ENCODE results near the gene CLINT1.

CLINT1 gene

DNA sequence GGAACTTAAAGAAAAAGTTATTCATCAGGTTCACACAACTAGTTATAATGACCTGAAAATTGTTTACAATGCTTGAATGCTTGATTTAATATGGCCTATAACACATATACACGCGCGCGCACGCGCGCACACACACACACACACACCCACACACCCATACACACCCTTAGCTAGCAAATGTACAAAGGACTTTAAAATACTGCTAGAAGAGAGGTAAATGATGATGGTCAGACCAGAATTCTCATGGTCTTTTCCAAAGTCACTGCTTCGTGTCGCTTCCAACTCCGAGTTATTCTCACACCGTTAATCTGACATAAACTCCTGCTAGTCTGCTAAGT is 109.5 kb downstream of the CLINT1 start:
- DNase-seq = no peak

DNA sequence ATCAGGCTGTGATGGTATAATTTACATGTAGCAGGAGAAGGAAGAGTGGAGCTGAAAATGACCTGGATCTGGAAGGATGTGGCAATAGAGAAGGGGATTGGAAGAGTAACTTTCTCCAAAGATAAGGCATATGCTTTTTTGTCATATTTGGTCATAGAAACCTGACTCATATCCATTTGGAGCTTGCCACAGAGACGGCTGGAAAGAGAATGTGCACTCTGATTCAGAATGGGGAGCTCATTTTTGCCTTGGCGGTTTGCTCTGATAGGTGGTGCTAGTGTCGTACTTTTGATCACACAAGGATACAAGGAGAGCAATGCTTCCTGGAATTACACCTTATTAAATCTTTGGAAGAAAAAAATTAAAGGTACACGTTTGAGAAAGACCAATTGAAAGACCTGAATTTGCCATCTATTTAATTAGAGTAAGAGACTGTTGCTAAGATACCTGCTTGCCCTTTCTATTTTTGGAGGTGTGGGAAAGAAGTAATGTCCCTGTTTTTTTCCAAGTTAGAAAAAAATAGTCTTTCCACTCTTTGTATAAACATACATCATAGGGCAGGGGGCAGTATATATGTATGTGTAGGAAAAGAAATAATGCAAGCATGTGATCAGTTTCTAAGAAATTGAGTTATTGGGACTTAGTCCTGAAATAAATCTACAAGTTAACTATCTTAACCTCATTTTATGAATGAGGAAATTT is 110.0 kb downstream of the CLINT1 start:
- DNase-seq = no peak

DNA sequence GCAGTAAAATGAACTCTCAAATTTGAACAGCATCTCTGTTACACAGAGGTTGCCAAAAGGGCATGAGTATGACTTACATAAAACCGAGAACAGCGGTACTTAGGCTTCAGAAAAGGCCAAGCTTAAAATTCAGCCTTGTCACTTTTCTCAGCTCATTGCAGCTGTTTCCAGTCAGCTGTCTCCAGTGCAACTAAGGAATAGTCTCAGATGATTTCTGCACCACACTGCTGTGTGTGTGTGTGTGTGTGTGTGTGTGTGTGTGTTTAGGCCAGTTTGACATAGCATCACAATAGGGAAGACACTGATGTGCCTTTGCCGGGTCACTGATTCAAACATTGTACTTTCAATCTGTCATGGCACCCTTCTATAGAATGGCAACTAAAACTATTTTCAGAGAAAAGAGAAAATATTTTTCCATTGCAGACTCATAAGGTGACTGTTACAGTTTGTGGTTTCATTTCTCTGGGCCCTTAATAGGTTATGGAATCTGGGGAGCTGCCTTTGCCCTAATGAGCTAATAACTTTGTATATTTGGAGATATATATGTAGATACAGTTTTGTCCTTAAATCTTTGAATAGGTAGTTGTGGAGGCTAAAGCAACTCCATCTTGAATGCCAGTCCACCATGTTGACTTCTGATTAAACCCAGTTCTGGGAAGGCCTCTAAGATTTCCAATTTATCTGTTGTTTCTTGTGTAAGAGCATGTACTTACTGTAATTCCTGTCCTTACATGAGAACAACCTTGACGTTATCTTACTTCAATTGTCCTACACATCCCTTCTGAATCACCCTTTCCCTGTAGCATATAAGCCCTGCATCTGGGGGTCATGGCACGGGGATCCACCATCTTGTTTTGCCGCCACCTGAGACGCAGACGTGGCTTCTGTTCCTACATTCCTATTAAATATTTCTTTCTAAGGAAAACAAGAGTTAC is 110.9 kb downstream of the CLINT1 start:
- no peak for DNase-seq

DNA sequence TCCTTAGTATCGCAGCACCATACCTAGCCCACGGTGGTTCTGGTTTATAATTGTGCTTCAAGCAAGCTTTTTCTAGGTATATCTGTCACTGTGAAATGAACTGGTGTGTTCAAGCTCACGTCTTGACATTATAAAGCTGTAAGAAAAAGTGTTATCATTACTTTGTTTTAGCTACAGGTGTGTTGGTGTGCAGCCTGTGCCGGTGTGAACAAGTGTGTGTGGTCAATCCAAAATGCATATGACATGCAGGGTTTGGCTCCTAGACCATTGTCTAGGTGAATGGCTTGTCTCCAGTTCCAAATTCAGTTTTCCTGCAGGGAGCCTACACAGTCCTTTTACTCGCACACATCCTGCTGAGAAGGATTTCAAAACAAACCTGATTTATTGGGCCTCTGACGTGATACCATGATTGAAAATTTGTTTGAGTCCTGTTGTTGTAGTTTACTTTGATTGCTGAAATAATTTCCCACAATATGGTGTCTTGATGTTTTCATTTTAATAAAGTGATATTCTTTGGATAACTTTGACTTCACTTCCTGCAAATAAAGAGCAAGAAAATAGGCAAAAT is 111.7 kb downstream of the CLINT1 start:
- no peak for DNase-seq

DNA sequence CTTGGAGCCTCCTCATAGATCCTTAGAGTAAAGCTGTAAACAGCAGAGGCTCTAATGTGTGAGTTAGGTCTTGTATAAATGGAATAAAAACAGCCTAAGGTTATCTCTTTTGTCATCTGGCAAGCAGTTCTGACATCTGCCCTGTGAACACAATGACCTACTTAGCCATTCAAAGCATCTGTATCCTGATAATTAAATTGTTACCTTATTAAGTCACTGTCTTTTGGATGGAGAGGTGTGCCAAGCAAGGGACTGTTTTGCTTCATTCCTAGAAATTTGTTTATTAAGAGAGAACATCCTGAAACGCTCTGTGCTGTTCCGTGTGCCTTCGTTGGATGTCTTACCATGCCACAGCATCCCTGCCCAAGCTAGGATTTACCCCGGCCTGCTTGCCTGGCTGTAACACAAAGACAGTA is 113.9 kb downstream of the CLINT1 start:
- DNase-seq = no peak

DNA sequence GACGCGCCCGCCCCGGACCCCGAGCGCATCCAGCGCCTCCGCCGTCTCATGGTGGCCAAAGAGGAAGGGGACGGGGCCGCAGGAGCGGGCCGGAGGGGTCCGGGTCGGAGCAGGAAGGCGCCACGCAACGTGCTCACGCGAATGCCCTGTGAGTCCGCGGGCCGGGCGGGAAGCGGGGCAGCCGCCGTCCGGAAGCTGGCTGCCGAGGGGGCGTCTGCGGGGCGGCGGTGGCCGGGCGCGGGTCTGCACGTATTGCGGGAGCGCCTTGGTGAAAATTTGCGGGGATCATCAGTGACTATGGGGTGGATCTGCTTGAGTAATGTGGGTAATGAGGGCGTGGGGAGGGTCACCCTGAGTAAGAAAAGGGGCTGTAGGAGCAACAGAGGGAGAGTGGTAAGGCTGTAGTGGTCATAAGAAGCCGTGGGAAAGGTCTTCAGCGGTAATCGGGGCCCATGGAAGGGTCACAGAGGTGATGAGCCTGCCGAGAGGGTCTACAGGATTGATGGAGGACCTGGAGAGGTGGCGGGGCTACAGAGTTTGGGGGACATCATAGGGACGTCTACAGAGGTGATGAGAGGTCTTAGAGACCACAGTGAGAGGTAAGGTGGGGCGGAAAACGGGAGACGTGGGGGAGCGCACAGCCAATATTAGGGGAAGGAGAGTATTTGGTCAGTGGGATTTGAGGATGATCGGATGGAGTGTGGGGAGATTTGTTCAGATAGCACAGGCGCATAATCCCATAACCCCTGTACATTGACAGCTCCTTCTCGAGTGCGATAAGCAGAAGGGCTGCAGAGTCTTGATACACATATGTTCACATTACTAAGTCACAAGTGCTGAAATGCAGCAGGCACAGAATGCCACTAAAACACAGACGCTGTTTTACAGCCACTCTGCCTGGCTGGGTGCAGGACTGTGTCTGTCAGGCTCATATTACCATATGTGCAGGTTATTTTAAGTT is 114.6 kb downstream of the CLINT1 start:
- peak; percentile 56 for DNase-seq

DNA sequence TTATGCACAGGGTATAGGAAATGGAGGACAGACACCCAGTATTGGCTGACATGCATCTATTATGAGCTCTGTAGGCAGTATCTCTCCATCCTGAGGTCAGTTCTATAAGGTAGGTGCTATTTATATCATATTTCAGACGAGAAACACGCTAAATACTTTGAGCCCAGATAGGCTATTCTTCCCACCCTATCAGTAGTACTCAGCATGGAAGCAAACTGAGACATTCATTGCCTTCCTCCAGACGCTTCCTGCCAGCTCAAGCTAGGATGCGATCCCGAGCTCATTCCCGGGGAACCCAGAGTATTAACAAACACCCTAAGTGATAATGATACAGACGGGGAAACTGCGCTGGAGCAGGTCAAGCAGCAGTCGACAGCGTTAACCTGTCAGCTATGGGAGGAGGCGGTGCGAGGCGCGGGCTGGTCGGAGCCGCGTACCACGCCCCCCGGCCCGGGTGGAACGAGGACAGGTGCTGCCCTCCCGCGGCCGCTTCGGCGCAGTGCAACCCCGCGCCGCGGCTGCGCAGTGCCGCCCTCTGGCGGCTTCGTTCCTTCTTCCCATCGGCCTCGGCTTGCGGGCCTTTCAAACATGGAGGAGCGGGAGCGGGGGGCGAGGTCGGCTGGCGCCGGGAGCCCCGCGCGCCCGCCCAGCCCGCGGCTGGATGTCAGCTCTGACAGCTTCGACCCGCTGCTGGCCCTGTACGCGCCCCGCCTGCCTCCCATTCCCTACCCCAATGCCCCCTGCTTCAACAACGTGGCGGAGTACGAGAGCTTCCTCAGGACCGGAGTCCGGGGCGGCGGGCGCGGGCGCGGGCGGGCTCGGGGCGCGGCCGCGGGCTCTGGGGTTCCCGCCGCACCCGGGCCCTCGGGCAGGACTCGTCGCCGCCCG is 115.5 kb downstream of the CLINT1 start, which contains the start of gene LSM11:
TSS of gene LSM11 (plus strand) at position 550 of the 888 bp plus-strand sequence. CDS start at position 589, 39 bp downstream.
- DNase-seq = peak; percentile 97

DNA sequence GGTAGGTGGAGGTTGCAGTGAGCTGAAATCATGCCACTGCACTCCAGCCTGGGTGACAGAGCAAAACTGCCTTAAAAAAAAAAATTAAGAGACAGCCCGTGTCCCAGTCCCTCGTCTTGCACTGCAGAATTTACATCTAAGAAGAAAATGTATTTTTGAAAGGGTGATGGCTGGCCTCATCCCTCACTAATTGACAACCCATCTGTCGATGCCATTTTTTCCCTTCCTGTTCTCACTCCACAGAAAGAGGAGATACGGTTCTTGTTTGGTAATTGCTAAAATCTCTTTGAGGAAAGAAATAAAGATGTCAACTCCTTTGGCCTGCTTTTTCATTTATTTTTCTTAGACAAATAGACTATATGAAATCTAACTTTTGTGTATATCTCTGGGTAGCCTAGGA is 117.8 kb downstream of the CLINT1 start:
- DNase-seq = no peak

DNA sequence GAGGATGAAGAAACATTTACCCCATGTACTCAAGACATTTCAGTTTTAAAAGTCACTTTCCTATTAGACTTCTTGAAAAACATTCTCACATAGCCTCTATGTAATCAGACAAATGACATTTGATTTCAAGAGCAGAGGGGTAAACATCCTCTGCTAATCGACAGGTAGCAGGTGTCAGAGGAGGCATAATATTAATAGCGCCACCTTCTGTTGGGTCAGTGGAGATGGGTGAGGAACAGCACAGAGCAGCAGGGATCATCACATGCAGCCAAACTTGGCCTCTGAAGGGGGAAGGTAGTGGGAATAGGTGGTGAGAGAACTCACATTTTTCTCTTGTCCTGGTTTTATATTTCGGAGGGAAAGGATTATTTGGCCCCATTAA is 118.7 kb downstream of the CLINT1 start:
- no peak for DNase-seq

DNA sequence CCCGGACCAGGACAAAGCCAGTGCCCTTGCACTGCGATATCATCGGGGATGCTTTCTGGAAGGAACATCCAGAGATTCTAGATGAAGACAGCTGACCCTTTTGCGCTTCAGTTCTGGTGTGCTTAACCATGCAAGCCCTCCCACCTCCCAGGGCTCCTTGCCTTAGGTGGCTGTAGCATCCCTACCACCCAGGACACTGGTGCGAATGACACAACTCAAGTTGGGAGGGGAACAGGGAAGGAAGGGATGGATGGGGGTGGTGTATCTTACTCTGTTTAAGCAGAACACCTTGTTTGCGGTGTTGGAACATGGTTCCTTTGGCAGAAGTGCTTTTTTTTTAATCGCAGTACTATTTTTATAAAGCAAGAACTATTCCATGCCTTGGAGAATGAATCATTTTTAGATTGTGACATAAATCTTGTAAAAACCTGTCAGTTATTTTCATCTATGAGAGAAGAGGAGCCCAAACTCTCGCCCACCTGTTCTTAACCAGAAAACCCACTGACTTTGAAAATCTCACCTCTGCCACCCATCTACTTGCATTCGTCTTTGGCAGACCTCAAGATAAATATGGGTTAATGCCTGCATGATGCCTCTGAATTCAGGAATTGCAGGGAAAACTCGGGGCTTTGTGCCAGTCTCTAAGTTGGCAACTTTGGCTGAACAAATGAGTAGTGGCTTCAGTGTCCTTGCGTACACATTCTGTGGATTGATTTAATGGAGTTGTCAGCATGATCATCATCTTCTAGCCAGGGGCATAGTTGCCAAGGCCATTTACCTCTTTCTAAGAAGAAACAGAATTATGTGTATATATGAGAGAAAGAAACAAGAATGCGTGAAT is 119.3 kb downstream of the CLINT1 start:
- DNase-seq = no peak

DNA sequence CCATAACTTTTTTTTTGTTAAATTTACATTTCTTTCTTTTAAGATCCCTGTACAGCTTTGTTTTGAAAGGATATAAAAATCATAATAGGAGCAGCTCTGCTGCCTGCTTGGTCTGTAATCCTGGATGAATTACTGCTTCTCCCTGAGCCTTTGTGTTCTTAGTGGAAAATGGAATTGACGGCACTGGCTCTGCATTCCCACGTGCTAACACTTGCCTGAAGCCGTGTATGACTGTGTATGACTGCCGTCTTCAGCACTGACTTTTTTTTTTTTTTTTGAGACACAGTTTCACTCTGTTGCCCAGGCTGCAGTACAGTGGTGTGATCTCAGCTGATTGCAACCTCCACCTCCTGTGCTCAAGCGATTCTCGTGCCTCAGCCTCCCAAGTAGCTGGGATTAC is 123.0 kb downstream of the CLINT1 start:
- no peak for DNase-seq
